ENCODE results near the gene CCL22.
"Not testable (repeated sequence)": the region's sequence is repeated elsewhere in the genome, so short reads cannot be mapped to it uniquely, and the experiment has no call there.

The CCL22 gene

DNA sequence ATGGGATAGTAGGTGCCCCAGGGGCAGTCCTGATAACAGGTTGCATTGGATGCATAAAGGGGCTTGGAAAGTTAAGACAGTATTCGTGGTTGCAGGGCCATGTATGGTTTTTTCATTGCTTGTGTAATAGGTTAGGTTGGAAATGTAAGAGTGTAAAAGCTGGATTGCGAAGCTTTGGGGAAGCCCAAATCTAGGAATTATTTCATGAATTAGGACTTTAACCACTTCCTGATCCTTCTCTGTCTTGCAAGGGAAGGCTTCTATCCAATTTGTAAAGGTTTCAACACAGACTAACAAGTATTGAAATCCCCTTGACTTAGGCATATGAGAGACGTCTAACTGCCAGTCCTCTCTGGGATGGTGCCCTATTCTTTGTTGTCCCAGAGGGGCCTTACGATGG, 38.2 kb downstream of the CCL22 start:
- DNase-seq: no peak

DNA sequence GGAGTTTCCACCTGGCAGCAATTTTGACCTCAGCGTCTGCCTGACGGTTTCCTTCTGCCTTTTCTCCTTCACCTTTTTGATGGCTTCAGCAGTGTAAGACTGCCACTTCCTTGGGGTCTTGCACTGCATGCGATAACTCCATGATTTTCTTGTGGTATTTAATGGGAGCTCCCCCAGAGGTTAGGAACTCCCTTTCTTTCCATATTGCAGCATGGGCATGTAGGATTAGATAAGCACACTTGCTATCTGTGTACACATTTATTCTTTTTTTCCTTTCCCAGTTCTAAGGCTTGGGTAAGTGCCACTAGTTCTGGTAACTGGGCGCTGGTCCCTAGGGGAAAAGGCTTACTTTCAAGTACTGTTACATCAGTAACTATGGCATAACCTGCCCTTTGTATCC, 38.9 kb downstream of the CCL22 start:
- DNase-seq: not testable (repeated sequence)

DNA sequence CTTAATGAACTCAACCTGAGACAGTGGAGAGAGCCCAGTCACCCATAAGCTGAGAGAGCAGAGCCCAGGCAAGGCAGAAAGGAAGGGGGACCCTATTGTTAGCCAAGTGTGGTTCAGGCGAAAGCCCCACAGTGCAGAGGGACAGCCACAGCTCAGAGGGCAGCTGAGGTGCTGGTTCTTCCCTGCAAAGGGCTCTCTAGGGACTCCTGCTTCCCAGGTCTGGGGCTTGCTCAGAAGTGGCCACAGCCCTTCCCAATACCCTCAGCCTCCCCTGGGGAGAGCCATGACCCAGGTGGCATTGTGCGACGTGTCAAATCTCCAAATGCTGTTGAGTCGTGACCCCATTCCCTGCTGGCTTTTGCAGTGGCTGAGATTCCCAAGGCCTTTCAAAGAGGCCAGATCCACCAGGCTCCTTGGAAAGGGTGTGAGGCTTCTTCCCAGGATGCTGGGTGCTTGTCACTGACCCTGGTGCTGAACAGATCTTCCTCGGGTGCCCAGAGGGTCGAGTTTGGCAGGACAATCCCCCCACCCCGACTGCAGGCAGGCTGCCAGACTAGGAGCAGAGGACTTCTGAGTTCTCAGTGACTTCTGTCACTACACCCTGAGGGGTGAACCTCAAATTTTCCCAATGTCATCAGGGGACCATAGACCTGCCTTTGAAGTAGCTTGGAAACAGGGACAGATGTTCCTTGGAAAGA, 43.5 kb downstream of the CCL22 start:
- no peak for DNase-seq

DNA sequence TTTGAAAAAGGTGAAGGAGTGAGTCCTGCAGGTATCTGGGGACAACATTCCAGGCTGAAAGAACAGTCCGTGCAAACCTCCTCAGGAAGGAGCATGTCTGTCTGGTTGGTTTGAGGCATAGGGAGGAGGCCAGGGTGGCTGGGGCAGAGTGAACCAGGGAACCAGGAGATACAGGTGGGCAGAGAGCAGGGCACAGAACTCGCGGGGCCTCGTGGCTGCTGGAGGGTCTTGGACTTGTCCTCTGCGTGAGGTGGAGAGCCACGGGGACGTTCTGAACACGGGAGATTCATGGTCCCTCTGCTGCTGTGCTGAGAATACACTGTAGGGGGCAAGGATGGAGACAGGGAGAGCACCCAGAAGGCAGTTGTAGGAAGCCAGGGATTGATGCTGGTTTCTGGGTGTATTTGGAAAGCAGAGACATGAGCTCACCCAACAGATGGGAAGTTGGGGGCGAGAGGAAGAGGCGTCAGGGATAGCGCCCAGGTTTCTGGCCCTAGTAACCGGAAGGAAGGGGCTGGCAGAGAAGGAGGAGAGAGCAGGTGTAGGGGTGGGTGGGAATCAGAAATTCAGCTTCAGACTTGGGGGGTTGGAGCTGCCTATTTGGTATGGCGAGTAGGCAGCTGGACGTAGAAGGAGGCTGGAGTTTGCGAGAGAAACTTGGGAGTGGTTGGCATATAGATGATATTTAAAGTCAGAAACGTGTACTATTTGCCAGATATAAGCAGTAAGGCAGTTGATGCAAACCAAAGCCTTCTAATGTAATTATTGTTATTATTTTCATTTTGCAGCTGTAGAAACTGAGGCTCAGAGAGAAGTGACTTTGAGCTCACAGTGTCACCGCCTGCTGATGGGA, 45.6 kb downstream of the CCL22 start, which contains the start of gene CCL17:
Gene CCL17, plus strand, starts transcription at position 803 of the 853 bp plus-strand sequence. CDS start 9,166 bp downstream, outside the sequence.
- no peak for DNase-seq

DNA sequence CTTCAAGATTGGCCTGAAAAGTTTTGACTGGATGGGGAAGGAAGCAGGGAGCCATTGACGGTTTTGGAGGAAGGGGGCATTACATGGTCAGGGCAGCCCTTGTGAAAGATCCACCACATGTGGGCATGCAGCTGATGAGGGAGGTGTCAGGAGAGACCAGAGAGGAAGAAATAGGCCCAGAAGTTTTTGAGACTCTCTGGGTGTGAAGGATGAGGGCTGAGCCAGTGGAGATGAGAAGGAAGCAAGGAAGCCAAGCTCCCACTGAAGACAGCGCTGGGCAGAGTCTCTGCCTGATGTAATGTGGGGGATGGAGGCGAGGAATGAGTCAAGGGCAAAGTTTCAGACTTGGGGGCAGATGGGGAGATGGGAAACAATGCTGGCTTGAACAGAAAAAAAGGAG, 46.5 kb downstream of the CCL22 start:
- no peak for DNase-seq

DNA sequence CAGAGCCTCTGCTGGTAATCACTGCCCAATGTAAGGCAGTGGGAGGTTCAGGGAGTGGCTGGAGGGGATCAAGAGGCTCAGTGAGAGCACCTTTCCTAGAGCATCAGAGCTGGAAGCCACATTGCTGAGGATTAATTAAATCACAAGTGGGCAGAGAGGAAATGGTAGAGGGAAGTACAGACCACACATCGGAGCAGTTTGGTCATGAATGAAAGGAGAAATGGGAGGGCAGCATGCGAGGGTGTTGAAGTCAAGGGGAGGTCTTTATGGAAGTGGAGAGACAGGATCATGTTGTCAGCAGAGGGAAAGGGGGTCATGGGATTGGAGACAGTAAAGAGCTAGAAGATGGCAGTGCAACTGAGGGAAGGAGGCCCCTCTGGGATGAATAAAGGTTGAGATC, 48.3 kb downstream of the CCL22 start:
- DNase-seq: no peak

DNA sequence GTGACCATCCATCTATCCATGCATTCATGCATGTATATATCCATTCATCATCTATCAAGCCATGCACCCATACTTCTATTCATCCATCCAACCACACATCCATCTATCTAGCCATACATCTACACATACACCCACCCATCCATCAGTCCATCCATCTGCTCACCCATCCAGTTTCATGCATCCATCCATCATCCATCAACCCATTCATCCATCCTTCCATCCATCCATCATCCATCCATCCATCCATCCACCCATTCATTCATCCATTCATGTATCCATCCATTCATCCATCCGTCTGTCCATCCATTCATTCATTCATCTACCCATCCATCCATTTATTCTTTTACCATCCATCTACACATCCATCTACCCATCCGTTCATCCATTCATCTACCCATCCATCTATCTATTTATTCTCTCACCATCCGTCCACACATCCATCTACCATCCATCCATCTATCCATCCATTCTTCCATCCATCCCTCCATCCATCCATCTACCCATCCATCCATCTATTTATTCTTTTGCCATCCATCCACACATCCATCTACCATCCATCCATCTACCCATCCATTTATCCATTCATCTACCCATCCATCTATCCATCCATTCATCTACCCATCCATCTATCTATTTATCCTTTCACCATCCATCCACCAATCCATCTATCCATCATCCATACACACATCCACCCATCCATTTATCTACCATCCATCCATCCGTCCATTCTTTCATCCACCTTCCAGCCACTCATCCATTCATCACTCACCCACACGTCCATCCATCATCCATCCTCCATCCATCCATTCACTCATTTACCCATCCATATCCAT, 49.2 kb downstream of the CCL22 start:
- no peak for DNase-seq

DNA sequence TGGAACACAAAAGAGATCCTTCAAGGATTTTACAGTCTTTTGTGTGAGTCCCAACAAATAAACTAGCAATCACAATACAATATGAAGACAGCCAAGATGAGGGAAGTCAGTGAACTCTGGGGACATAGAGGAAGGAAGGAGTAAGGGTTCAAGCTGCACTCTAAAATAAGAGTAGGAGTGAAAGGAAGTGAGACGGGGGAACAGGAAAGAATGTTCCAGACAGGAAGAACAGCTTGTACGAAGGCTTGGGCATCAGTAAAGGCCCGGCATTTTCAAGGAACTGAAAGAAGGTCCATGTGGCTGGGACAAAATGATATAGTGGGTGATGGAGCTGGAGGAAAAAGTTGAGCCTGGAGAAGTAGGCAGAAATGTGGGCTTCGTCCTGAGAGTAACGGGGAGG, 50.5 kb downstream of the CCL22 start:
- no peak for DNase-seq

DNA sequence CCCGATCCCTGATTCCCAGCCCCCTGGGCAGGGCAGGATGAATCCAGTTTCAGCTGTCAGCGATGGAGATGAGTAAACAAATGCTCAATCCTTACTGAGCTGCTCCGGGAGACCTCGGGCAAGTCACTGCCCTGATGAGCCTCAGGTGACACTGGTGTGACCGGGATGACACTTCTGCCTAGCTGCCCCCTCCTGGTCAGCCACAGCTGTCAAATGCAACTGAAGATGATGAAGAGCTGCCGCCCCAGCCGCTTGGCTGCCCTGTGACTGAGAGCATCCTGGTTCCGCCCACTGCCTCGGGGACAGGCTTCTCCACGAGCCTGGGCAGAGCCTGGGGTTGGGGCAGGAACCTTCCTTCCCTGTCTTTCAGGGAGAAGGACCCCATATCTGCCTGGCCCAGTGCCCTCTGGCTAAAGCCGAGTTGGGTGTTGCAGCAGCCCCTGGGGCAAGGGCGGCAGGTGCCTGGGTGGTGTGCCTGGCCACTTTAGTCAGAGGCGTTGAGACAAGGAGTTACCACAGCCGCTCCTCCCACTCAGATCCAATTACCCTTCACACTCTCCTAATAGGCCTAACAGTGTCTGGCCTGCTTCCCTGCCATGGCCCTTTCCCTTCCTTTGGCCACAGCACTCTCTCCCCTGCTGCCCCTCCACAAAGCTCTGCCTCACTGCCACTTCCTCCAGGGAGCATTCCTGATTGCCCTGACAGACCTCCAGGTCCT, 51.4 kb downstream of the CCL22 start:
- DNase-seq: no peak

DNA sequence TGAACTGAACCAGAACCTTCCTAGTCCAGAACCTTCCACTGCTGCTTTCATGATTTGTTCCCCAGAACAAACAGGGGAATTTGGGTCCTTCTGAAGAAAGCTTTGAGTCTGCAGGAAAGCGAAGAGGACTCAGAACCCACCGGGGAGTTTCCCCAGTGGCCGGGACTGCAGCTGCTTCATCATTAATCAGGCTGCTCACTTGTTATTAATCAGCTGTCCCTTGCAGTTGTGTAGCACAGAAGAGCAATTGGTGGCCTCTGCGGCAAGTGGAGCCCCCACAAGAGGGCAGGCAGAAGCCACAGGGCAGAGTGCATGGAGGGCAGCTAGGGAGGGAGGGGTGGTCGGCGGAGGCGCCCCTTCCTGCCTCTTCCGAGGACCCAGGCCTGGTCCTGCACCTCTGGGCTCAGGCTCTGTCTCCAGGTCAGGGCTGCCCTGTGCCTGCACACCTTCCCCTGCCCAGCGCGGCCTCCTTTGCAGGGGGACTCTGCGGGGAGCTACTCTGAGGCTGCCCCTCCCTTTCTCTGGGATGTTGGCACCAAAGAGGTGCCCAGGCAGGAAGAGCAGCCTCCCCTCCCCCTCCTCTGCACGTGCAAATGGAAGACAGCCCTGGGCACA, 52.9 kb downstream of the CCL22 start:
- DNase-seq: no peak

DNA sequence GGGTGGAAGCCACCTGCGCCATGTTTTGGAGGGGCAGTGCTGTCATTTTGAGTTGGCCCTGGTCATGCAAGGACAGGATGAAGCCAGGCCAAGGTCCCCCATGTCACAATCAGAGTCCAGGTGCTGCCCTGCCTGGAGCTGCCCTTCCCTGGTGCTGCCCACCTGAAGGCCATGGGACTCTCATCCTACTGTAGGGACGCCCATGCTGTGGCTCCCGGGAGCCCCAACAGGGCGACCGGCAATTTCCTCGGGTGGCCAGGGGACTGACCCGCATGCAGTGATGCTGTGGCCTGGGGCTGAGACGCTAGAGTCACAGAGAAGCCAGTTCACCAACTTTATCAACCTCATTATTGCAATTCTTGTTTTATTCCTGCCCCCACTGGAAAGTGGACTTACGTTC, 54.0 kb downstream of the CCL22 start:
- DNase-seq: no peak

DNA sequence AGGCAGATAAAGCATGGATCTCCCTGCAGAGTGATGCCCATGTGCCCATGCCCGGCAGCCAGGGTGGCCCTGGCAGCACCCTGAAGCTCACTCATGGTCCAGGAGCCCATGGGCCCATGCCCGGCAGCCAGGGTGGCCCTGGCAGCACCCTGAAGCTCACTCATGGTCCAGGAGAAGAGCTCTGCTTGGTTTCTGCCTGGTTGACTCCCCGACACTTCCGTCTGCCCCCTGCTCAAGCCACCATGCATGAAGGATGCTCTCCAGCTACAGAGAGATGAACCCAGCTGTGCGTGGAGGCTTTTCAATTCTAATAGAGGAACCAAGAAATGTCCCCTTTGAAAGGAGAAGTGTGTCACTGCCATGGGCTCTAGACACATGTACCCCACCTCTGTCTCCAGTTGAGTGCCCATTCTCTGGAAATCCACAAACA, 54.7 kb downstream of the CCL22 start:
- DNase-seq: no peak

DNA sequence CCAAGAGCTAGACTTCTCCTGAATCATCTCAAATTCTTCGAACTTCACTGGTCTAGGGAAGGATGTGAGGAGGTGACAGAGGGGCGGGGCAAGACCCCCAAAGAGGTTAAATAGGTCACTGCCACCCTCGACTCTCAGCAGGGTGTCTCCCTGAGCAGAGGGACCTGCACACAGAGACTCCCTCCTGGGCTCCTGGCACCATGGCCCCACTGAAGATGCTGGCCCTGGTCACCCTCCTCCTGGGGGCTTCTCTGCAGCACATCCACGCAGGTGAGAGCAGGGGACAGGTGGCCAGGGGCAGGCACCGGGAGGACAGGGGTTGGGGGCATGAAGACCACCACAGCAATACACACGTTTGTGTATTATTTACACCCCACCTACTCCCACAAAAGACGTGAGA, 55.1 kb downstream of the CCL22 start:
- DNase-seq: no peak
